DMS53 treated with DMSO at 0.1 percent for 48 hours (cell line): ENCODE measurements around the gene MATCAP1.

Experiments used
- DNase-seq: peaks from one replicate; lab custom pipeline; 2025; ENCODE audit not compliant: unreplicated experiment; lab: John Stamatoyannopoulos, UW

MATCAP1 gene

GRCh38 chr16:67183627-67184452, at the start of gene MATCAP1:
Gene MATCAP1 (minus strand): TSS chr16:67183963. CDS start chr16:67180610, 3,353 bp downstream.
- peak; percentile 87 for DNase-seq

- no peak for DNase-seq
These were observed 47.3 kb upstream of the MATCAP1 start for GRCh38 chr16:67230809-67231660.

- DNase-seq, result no peak
These were observed 46.4 kb upstream of the MATCAP1 start for GRCh38 chr16:67229906-67230808.

GRCh38 chr16:67228905-67229304, 45.1 kb upstream of the MATCAP1 start:
- DNase-seq, result no peak

GRCh38 chr16:67228034-67228785, 44.4 kb upstream of the MATCAP1 start:
- no peak for DNase-seq

- DNase-seq, result no peak
These were observed 43.8 kb upstream of the MATCAP1 start for GRCh38 chr16:67227567-67227921.

GRCh38 chr16:67226804-67227566, 43.2 kb upstream of the MATCAP1 start, which contains the start of gene TMEM208:
Gene TMEM208 (plus strand): TSS chr16:67227130. CDS start chr16:67227219, 89 bp downstream.
- peak; percentile 87 for DNase-seq

- DNase-seq, result no peak
These were observed 42.6 kb upstream of the MATCAP1 start for GRCh38 chr16:67226295-67226803.

GRCh38 chr16:67223992-67224391, 40.2 kb upstream of the MATCAP1 start:
- DNase-seq, result no peak

GRCh38 chr16:67216612-67217490, 33.1 kb upstream of the MATCAP1 start:
- no peak for DNase-seq

GRCh38 chr16:67215706-67216105, 31.9 kb upstream of the MATCAP1 start:
- DNase-seq, result no peak

GRCh38 chr16:67213197-67214019, 29.6 kb upstream of the MATCAP1 start:
- no peak for DNase-seq

- DNase-seq, result no peak
These were observed 29.0 kb upstream of the MATCAP1 start for GRCh38 chr16:67212766-67213165.

- DNase-seq, result no peak
These were observed 27.9 kb upstream of the MATCAP1 start for GRCh38 chr16:67211674-67212073.

- no peak for DNase-seq
These were observed 26.5 kb upstream of the MATCAP1 start for GRCh38 chr16:67210069-67210937.

GRCh38 chr16:67209565-67209964, 25.8 kb upstream of the MATCAP1 start:
- DNase-seq, result no peak
